ENCODE data around the gene OLIG2.

GRCh38 chr21:33041981-33042380 is 16.2 kb downstream of the OLIG2 start:
- TF ChIP-seq CTCF (IDR thresholded peaks at IDR 0.05) (no peak), POLR2A (IDR thresholded peaks at IDR 0.05) (no peak)
